Measurements from ENCODE around the gene CEP57L1. TPM values are rescaled to one million over a fixed set of nuclear protein-coding genes. Genes with fewer than 3 reads are reported as not detected.

Gene CEP57L1
- total RNA-seq, 1 experiment from 2014 or later: 18.9 TPM

DNA sequence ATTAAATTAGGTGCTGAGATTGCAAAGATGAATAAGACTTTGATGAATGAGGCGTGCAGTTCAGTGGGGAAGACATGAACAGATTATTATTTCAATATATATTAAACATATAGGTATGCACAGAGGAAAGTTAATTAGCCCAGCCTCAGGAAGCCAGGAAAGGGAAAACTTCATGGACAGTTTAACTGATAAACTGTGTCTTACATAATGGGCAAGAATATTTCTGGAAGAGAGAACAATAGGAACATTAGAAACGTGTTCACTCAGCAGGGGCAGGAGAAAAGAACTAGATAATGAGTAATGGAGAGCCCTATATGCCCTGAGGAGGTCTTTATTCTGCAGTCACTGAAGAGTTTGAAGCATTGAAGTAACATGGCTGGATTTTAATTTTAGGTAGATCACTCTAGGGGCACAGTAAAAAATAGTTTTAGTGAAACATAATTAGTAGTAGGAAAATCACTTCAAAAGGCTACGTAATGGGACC lies 23.6 kb downstream of the CEP57L1 start:
- no peak overlapping the region for H3K27ac Mint-ChIP-seq (ENCODE audit: low read depth, unreplicated experiment)
- DNase-seq (ENCODE audit: unreplicated experiment): no peak
- no peak overlapping the region for H3K4me3 Mint-ChIP-seq (ENCODE audit: unreplicated experiment)
- POLR2A ChIA-PET: interaction anchor here (0.5 to 1.2 kb wide), 4 partner anchors 23 to 599 kb away, joined by 3 to 6 read pairs (median 4); partner anchors contain the start of gene CEP57L1
- CTCF ChIA-PET: interaction anchor here (0.8 kb wide), 1 partner anchor 20 kb away, joined by 3 read pairs; no protein-coding TSS in a partner anchor
- peaks cover 22% of the 10 kb centered on the region for H3K4me1 Mint-ChIP-seq (ENCODE audit: insufficient read depth, unreplicated experiment)
- TF ChIP-seq, protein P1, sequence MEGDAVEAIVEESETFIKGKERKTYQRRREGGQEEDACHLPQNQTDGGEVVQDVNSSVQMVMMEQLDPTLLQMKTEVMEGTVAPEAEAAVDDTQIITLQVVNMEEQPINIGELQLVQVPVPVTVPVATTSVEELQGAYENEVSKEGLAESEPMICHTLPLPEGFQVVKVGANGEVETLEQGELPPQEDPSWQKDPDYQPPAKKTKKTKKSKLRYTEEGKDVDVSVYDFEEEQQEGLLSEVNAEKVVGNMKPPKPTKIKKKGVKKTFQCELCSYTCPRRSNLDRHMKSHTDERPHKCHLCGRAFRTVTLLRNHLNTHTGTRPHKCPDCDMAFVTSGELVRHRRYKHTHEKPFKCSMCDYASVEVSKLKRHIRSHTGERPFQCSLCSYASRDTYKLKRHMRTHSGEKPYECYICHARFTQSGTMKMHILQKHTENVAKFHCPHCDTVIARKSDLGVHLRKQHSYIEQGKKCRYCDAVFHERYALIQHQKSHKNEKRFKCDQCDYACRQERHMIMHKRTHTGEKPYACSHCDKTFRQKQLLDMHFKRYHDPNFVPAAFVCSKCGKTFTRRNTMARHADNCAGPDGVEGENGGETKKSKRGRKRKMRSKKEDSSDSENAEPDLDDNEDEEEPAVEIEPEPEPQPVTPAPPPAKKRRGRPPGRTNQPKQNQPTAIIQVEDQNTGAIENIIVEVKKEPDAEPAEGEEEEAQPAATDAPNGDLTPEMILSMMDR (IDR thresholded peaks at IDR 0.05; ENCODE audit: unreplicated experiment): no peak
- H3K36me3 Mint-ChIP-seq (ENCODE audit: insufficient read depth, unreplicated experiment): peaks cover 13% of the 10 kb centered on the region
- intact Hi-C loops (cut with micrococcal nuclease): no loop called here
- H3K27me3 Mint-ChIP-seq (ENCODE audit: insufficient read depth, unreplicated experiment): no peaks in the 10 kb centered on the region
- BruUV-seq (replicated peaks): no TSS peak
- no peaks in the 10 kb centered on the region for H3K9me3 Mint-ChIP-seq (ENCODE audit: unreplicated experiment)

DNA sequence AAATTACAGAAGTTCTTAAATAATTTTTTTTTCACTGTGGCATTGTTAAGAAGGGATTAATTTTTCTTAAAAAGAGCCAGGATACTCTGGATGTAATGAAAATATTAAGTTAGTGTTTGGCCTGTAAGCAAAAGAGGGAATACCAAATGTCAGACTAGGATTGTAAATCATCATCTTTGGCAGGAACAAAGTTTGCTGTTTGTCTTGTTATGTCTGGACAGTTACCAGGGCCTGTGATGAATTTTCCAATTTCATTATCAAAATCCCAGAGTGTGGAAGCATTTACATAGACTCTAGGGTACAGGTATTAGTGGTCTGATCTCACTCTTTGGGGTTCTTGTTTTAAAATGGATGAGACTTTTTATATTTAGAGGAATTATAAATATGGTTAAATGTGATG lies 26.1 kb downstream of the CEP57L1 start:
- intact Hi-C loops (cut with micrococcal nuclease): no loop called here
- no TSS peak for BruUV-seq (replicated peaks)
- H3K9me3 Mint-ChIP-seq (ENCODE audit: unreplicated experiment): no peaks in the 10 kb centered on the region
- peak overlapping the region; percentile 5 for H3K27ac Mint-ChIP-seq (ENCODE audit: low read depth, unreplicated experiment)
- ChIA-PET CTCF (no interaction called here), POLR2A (no interaction called here)
- no peak for DNase-seq (ENCODE audit: unreplicated experiment)
- no peak overlapping the region for H3K4me3 Mint-ChIP-seq (ENCODE audit: unreplicated experiment)
- peaks cover 6% of the 10 kb centered on the region for H3K36me3 Mint-ChIP-seq (ENCODE audit: insufficient read depth, unreplicated experiment)
- TF ChIP-seq, protein P1 (IDR thresholded peaks at IDR 0.05; ENCODE audit: unreplicated experiment): no peak
- H3K27me3 Mint-ChIP-seq (ENCODE audit: insufficient read depth, unreplicated experiment): no peaks in the 10 kb centered on the region
- H3K4me1 Mint-ChIP-seq (ENCODE audit: insufficient read depth, unreplicated experiment): peaks cover 27% of the 10 kb centered on the region

DNA sequence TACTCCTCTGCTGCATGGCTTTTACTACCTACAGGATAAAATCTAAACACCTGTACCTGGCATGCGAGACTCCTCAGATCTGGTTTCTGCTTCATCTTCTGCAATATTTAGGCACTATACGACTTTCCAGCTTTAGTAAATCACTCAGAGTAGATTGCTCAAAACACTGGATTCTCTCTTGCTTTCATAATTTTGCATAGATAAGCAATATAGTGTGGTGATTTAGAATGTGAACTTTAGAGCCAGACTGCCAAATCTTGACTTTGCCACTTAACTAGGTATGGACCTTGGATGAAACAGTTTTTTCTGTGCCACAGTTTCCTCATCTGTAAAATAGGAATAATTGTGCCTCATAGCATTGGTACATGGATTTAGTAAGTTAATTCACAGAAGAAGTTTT lies 28.9 kb downstream of the CEP57L1 start:
- Mint-ChIP-seq H3K4me1 (ENCODE audit: insufficient read depth, unreplicated experiment) (peaks cover 24% of the 10 kb centered on the region), H3K36me3 (ENCODE audit: insufficient read depth, unreplicated experiment) (peaks cover 6% of the 10 kb centered on the region), H3K27ac (ENCODE audit: low read depth, unreplicated experiment) (no peak overlapping the region), H3K27me3 (ENCODE audit: insufficient read depth, unreplicated experiment) (no peaks in the 10 kb centered on the region), H3K4me3 (ENCODE audit: unreplicated experiment) (no peak overlapping the region), H3K9me3 (ENCODE audit: unreplicated experiment) (peaks cover 6% of the 10 kb centered on the region)
- intact Hi-C loops (cut with micrococcal nuclease): no loop called here
- TF ChIP-seq, protein P1 (IDR thresholded peaks at IDR 0.05; ENCODE audit: unreplicated experiment): no peak
- POLR2A ChIA-PET: interaction anchor here (1.3 kb wide), 1 partner anchor 30 kb away, joined by 5 read pairs; no protein-coding TSS in a partner anchor
- no TSS peak for BruUV-seq (replicated peaks)
- DNase-seq (ENCODE audit: unreplicated experiment): no peak
- CTCF ChIA-PET: no interaction called here

DNA sequence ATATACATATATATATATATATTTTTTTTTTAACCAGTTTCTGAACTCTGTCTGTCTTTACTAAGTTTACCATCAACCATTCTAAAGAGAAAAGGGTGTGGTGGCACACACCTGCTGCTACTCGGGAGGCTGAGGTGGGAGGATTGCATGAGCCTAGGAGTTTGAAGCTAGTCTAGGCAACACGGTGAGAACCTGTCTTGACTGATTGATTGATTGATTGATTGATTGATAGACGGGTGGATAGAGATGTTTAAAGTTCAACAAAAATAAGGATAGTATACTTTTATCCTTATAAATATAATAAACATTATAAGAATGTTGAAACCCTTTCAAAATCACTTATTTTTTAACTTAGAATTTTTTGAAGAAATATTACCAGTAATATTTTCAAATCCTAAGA lies 30.2 kb downstream of the CEP57L1 start:
- no peak overlapping the region for H3K27ac Mint-ChIP-seq (ENCODE audit: low read depth, unreplicated experiment)
- H3K4me3 Mint-ChIP-seq (ENCODE audit: unreplicated experiment): no peak overlapping the region
- H3K36me3 Mint-ChIP-seq (ENCODE audit: insufficient read depth, unreplicated experiment): peaks cover 12% of the 10 kb centered on the region
- ChIA-PET POLR2A (interaction anchor here (1.0 kb wide), 1 partner anchor 18 kb away, joined by 3 read pairs; no protein-coding TSS in a partner anchor), CTCF (no interaction called here)
- intact Hi-C loops (cut with micrococcal nuclease): no loop called here
- DNase-seq (ENCODE audit: unreplicated experiment): no peak
- H3K27me3 Mint-ChIP-seq (ENCODE audit: insufficient read depth, unreplicated experiment): no peaks in the 10 kb centered on the region
- peaks cover 6% of the 10 kb centered on the region for H3K9me3 Mint-ChIP-seq (ENCODE audit: unreplicated experiment)
- H3K4me1 Mint-ChIP-seq (ENCODE audit: insufficient read depth, unreplicated experiment): peaks cover 16% of the 10 kb centered on the region
- no TSS peak for BruUV-seq (replicated peaks)
- TF ChIP-seq, protein P1 (IDR thresholded peaks at IDR 0.05; ENCODE audit: unreplicated experiment): no peak

Measured in MCF 10A (cell line).